K562 (cell line): ENCODE results near the gene DHRS3. TPM values are rescaled to one million over a fixed set of nuclear protein-coding genes. Genes with fewer than 3 reads are reported as not detected.

ENCODE experiments used
- ATF7 ChIP-seq: fragments of 450-650 bp; IDR thresholded peaks from 2 replicates; pipeline ENCODE4 v1.7.1; 2014; ENCODE audit warnings: mild to moderate bottlenecking, moderate library complexity
- BMI1 ChIP-seq: fragments of 150-350 bp; IDR thresholded peaks from 2 replicates; pipeline ENCODE4 v1.6.1; 2014; ENCODE audit warnings: low read length
- JUN ChIP-seq, 2 experiments: sonication (generic) in 1 of 2; formaldehyde crosslinking in 1 of 2; IDR thresholded peaks; 2 replicates each; pipeline versions ENCODE4 v1.6.1 to v1.8.0; 2012 to 2022; ENCODE audit warnings: borderline replicate concordance in 2 of 2, mild to moderate bottlenecking in 2 of 2, improper control_type of control experiment in 1 of 2, low read depth in 1 of 2, low read length in 1 of 2, missing genetic modification reagents in 1 of 2
- KDM1A ChIP-seq, 2 experiments: fragments of 450-650 bp; IDR thresholded peaks; 2 replicates each; pipeline ENCODE4 v1.6.1; 2016; ENCODE audit warnings: mild to moderate bottlenecking in 2 of 2
- MEIS2 ChIP-seq: fragments of 450-650 bp; IDR thresholded peaks from 2 replicates; pipeline ENCODE4 v1.6.1; 2014; ENCODE audit warnings: mild to moderate bottlenecking; ENCODE audit not compliant: partially characterized antibody
- SMC3 ChIP-seq: conservative IDR thresholded peaks from 2 replicates; pipeline ENCODE4 v1.6.1; 2011; ENCODE audit warnings: low read depth, low read length, improper control_type of control experiment; ENCODE audit not compliant: insufficient read depth
- ZBTB1 ChIP-seq: sonication (generic); formaldehyde crosslinking; IDR thresholded peaks from 2 replicates; pipeline ENCODE4 v1.8.1; 2023; ENCODE audit warnings: missing genetic modification reagents, low read depth, mild to moderate bottlenecking, borderline replicate concordance
- ZNF316 ChIP-seq: fragments of 450-650 bp; IDR thresholded peaks from 2 replicates; pipeline ENCODE4 v1.6.1; 2016
- polyA plus RNA-seq, 8 experiments: library from polyadenylated mRNA; depleted of rRNA in 4 of 8; stranded (reverse) in 5 of 8; unstranded in 3 of 8; fragments of >200 nt; fragmentation: Nextera tagmentation in 2 of 8; fragmentation: Illumina TruSeq in 1 of 8; extraction: Ambion mirVana in 2 of 8; extraction: Trizol in 1 of 8; gene quantifications; 2 replicates each; pipeline versions ENCODE4 v1.2.1 to v1.2.3, GENCODE V29; 2011 to 2014; ENCODE audit warnings: inconsistent platforms in 1 of 8, missing spikeins in 1 of 8
- total RNA-seq, 7 experiments: library from RNA; depleted of rRNA in 6 of 7; stranded (reverse); fragments of >200 nt in 6 of 7; fragmentation: Illumina TruSeq in 2 of 7; extraction: Trizol in 2 of 7; gene quantifications; 2 replicates each; pipeline versions ENCODE4 v1.2.1 to v1.2.3, GENCODE V29; 2011 to 2021; ENCODE audit warnings: low replicate concordance in 1 of 7
- TF ChIP-seq, protein P1 (sequence below), 2 experiments: fragments of 450-650 bp; formaldehyde crosslinking in 1 of 2; IDR thresholded peaks; 2 replicates each; pipeline versions ENCODE4 v1.4.0 to v1.6.1; 2014 to 2020; ENCODE audit warnings: mild to moderate bottlenecking in 2 of 2, borderline replicate concordance in 1 of 2, low read depth in 1 of 2
- TF ChIP-seq, protein P2 (sequence below): fragments of 450-650 bp; IDR thresholded peaks from 2 replicates; pipeline ENCODE4 v1.7.1; 2018; ENCODE audit warnings: mild to moderate bottlenecking, low read depth; ENCODE audit not compliant: partially characterized antibody
- TF ChIP-seq, protein P3 (sequence below): sonication (generic); formaldehyde crosslinking; IDR thresholded peaks from 2 replicates; pipeline ENCODE4 v1.8.1; 2023; ENCODE audit warnings: mild to moderate bottlenecking, missing genetic modification reagents
- TF ChIP-seq, protein P4 (sequence below): sonication (generic); formaldehyde crosslinking; IDR thresholded peaks from 2 replicates; pipeline ENCODE4 v1.8.0; 2022; ENCODE audit warnings: missing genetic modification reagents, mild to moderate bottlenecking, moderate library complexity, borderline replicate concordance

Gene DHRS3
- total and polyA plus RNA-seq, 9 of the 15 experiments (the other 6 are each of a cell fraction or from before 2014, with no cell fraction given), result 21.0 to 116 (median 58.7) TPM

DNA sequence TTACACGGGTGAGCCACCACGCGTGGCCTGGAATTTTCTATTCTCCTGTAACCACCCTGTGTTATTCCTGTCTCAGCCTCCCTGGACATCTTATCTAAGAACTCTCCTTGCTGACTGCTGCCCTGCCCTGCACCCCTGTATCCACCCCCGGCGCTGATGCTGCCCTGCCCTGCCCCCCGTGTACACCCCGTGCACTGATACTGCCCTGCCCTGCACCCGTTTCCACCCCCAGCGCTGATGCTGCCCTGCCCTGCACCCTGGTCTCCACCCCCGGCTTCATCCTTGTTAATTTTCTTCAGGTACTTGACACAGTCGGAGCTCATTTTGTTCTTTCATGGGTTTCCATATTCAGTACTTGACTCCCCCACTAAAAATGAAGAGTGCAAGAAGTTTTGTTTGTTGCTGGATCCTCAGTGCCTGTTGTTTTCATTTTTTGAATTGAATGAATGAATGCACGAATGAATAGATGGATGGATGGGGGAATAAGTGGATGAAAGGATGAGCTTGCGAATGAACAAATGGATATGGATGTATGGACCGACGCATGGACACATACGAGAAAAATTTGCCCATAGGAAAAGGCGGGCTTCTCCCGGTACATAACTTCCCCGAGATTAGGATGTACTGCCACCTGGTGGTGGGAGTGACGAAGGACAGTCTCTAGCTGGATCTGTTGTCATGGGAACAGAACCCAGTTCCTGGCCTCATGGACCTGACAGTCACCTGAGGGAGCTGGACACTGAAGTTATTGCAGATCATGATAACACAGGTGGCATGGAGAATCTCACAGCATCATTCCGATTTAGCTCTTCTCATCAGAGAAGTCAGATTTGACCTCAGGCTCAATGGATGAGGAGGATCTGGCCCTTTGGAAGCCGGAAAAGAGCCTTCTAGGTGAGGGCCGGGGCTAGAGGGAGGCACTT is 40.8 kb upstream of the DHRS3 start (continued):
- TF ChIP-seq, protein P1, sequence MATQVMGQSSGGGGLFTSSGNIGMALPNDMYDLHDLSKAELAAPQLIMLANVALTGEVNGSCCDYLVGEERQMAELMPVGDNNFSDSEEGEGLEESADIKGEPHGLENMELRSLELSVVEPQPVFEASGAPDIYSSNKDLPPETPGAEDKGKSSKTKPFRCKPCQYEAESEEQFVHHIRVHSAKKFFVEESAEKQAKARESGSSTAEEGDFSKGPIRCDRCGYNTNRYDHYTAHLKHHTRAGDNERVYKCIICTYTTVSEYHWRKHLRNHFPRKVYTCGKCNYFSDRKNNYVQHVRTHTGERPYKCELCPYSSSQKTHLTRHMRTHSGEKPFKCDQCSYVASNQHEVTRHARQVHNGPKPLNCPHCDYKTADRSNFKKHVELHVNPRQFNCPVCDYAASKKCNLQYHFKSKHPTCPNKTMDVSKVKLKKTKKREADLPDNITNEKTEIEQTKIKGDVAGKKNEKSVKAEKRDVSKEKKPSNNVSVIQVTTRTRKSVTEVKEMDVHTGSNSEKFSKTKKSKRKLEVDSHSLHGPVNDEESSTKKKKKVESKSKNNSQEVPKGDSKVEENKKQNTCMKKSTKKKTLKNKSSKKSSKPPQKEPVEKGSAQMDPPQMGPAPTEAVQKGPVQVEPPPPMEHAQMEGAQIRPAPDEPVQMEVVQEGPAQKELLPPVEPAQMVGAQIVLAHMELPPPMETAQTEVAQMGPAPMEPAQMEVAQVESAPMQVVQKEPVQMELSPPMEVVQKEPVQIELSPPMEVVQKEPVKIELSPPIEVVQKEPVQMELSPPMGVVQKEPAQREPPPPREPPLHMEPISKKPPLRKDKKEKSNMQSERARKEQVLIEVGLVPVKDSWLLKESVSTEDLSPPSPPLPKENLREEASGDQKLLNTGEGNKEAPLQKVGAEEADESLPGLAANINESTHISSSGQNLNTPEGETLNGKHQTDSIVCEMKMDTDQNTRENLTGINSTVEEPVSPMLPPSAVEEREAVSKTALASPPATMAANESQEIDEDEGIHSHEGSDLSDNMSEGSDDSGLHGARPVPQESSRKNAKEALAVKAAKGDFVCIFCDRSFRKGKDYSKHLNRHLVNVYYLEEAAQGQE (IDR thresholded peaks at IDR 0.05; ENCODE audit: borderline replicate concordance), result peak; percentile 85
- TF ChIP-seq, protein P1 (CRISPR knock-in tag; IDR thresholded peaks at IDR 0.05; ENCODE audit: low read depth), result no peak
- peak; percentile 97 for TF ChIP-seq SMC3
- TF ChIP-seq ZNF316, result peak; percentile 93
- TF ChIP-seq, protein P2, sequence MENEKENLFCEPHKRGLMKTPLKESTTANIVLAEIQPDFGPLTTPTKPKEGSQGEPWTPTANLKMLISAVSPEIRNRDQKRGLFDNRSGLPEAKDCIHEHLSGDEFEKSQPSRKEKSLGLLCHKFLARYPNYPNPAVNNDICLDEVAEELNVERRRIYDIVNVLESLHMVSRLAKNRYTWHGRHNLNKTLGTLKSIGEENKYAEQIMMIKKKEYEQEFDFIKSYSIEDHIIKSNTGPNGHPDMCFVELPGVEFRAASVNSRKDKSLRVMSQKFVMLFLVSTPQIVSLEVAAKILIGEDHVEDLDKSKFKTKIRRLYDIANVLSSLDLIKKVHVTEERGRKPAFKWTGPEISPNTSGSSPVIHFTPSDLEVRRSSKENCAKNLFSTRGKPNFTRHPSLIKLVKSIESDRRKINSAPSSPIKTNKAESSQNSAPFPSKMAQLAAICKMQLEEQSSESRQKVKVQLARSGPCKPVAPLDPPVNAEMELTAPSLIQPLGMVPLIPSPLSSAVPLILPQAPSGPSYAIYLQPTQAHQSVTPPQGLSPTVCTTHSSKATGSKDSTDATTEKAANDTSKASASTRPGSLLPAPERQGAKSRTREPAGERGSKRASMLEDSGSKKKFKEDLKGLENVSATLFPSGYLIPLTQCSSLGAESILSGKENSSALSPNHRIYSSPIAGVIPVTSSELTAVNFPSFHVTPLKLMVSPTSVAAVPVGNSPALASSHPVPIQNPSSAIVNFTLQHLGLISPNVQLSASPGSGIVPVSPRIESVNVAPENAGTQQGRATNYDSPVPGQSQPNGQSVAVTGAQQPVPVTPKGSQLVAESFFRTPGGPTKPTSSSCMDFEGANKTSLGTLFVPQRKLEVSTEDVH, result peak; percentile 41
- TF ChIP-seq, protein P3, sequence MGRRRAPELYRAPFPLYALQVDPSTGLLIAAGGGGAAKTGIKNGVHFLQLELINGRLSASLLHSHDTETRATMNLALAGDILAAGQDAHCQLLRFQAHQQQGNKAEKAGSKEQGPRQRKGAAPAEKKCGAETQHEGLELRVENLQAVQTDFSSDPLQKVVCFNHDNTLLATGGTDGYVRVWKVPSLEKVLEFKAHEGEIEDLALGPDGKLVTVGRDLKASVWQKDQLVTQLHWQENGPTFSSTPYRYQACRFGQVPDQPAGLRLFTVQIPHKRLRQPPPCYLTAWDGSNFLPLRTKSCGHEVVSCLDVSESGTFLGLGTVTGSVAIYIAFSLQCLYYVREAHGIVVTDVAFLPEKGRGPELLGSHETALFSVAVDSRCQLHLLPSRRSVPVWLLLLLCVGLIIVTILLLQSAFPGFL (CRISPR knock-in tag), result 0 out of 2 replicates have a peak, but pooled peaks have one; percentile 45
- peak; percentile 48 to 68 for TF ChIP-seq KDM1A (IDR thresholded peaks at IDR 0.05)
- peak; percentile 35; the same call in 1 of the 2 replicates for TF ChIP-seq ATF7
- TF ChIP-seq JUN (IDR thresholded peaks at IDR 0.05; ENCODE audit: borderline replicate concordance, low read depth, low read length), result 0 out of 2 replicates have a peak, but pooled peaks have one; percentile 12
- TF ChIP-seq JUN (CRISPR knock-in tag; IDR thresholded peaks at IDR 0.05; ENCODE audit: borderline replicate concordance), result no peak
- TF ChIP-seq BMI1, result peak; percentile 98
- TF ChIP-seq, protein P4, sequence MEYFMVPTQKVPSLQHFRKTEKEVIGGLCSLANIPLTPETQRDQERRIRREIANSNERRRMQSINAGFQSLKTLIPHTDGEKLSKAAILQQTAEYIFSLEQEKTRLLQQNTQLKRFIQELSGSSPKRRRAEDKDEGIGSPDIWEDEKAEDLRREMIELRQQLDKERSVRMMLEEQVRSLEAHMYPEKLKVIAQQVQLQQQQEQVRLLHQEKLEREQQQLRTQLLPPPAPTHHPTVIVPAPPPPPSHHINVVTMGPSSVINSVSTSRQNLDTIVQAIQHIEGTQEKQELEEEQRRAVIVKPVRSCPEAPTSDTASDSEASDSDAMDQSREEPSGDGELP (CRISPR knock-in tag), result no peak
- TF ChIP-seq MEIS2, result peak; percentile 5
- peak; percentile 4; the same call in 1 of the 2 replicates for TF ChIP-seq ZBTB1
